ENCODE measurements around the gene UHMK1.
A peak's percentile ranks its signal among the peaks of the same experiment; 100 is the strongest.

The UHMK1 gene

GRCh38 chr1:162502928-162503327, 5.3 kb downstream of the UHMK1 start:
- DNase-seq (ENCODE audit: extremely low spot score, insufficient read length, low read depth) (no peak), FAIRE-seq (no peak)

GRCh38 chr1:162527314-162527713, 29.7 kb downstream of the UHMK1 start:
- FAIRE-seq = no peak

GRCh38 chr1:162530307-162530987, 32.8 kb downstream of the UHMK1 start:
- FAIRE-seq = peak; percentile 88
- peak; percentile 9 for DNase-seq (ENCODE audit: extremely low spot score, insufficient read length, low read depth)

More at GRCh38 chr1:162527314-162527713, 29.7 kb downstream of the UHMK1 start:
- DNase-seq (ENCODE audit: extremely low spot score, insufficient read length, low read depth) = no peak

GRCh38 chr1:162530988-162531319, 33.3 kb downstream of the UHMK1 start:
- no peak for DNase-seq (ENCODE audit: extremely low spot score, insufficient read length, low read depth)
- no peak for FAIRE-seq

GRCh38 chr1:162535501-162535900, 37.9 kb downstream of the UHMK1 start:
- FAIRE-seq = no peak
- no peak for DNase-seq (ENCODE audit: extremely low spot score, insufficient read length, low read depth)

GRCh38 chr1:162536511-162536910, 38.9 kb downstream of the UHMK1 start:
- DNase-seq (ENCODE audit: extremely low spot score, insufficient read length, low read depth) (no peak), FAIRE-seq (no peak)

- DNase-seq (ENCODE audit: extremely low spot score, insufficient read length, low read depth) = no peak
- no peak for FAIRE-seq
These were observed 39.6 kb downstream of the UHMK1 start for GRCh38 chr1:162537216-162537615.

GRCh38 chr1:162538815-162539431, 41.3 kb downstream of the UHMK1 start:
- DNase-seq (ENCODE audit: extremely low spot score, insufficient read length, low read depth) (no peak), FAIRE-seq (no peak)

- DNase-seq (ENCODE audit: extremely low spot score, insufficient read length, low read depth) = no peak
These were observed 44.1 kb downstream of the UHMK1 start for GRCh38 chr1:162541619-162542141.

GRCh38 chr1:162543228-162543627, 45.6 kb downstream of the UHMK1 start:
- DNase-seq (ENCODE audit: extremely low spot score, insufficient read length, low read depth) = no peak
- no peak for FAIRE-seq

More at GRCh38 chr1:162541619-162542141, 44.1 kb downstream of the UHMK1 start:
- FAIRE-seq = no peak

- DNase-seq (ENCODE audit: extremely low spot score, insufficient read length, low read depth) = no peak
- no peak for FAIRE-seq
These were observed 50.6 kb downstream of the UHMK1 start for GRCh38 chr1:162548170-162548569.

- FAIRE-seq = no peak
- DNase-seq (ENCODE audit: extremely low spot score, insufficient read length, low read depth) = no peak
These were observed 51.4 kb downstream of the UHMK1 start for GRCh38 chr1:162549001-162549400.

- no peak for FAIRE-seq
- DNase-seq (ENCODE audit: extremely low spot score, insufficient read length, low read depth) = no peak
These were observed 53.3 kb downstream of the UHMK1 start for GRCh38 chr1:162550925-162551324.

GRCh38 chr1:162551969-162552683, 54.5 kb downstream of the UHMK1 start:
- DNase-seq (ENCODE audit: extremely low spot score, insufficient read length, low read depth) (no peak), FAIRE-seq (no peak)

- no peak for FAIRE-seq
- DNase-seq (ENCODE audit: extremely low spot score, insufficient read length, low read depth) = no peak
These were observed 55.1 kb downstream of the UHMK1 start for GRCh38 chr1:162552684-162553252.

- DNase-seq (ENCODE audit: extremely low spot score, insufficient read length, low read depth) = no peak
- FAIRE-seq = no peak
These were observed 56.6 kb downstream of the UHMK1 start for GRCh38 chr1:162554258-162554657.

- DNase-seq (ENCODE audit: extremely low spot score, insufficient read length, low read depth) (no peak), FAIRE-seq (no peak)
These were observed 59.9 kb downstream of the UHMK1 start for GRCh38 chr1:162557536-162557935.

GRCh38 chr1:162560303-162561036, 62.9 kb downstream of the UHMK1 start:
- DNase-seq (ENCODE audit: extremely low spot score, insufficient read length, low read depth) (no peak), FAIRE-seq (no peak)

- FAIRE-seq (peak; percentile 92), DNase-seq (ENCODE audit: extremely low spot score, insufficient read length, low read depth) (peak; percentile 87)
These were observed 63.5 kb downstream of the UHMK1 start for GRCh38 chr1:162561037-162561615.

All from GM18507 (cell line).